Left ventricle myocardium inferior (tissue), 1 donor: ENCODE data around the gene PSMA1. TPM values are rescaled to one million over a fixed set of nuclear protein-coding genes. Genes with fewer than 3 reads are reported as not detected.
"Not testable (repeated sequence)": the region's sequence is repeated elsewhere in the genome, so short reads cannot be mapped to it uniquely, and the experiment has no call there.

ENCODE experiments used
- DNase-seq: peaks from one replicate; pipeline ENCODE4 v3.0.0-alpha.2; 2020
- H3K27ac ChIP-seq: fragments of 200-600 bp; replicated peaks from 2 replicates; pipeline ENCODE4 v1.8.0; 2021
- H3K27me3 ChIP-seq: fragments of 200-600 bp; 2 replicates; pipeline ENCODE4 v1.8.0; 2021; ENCODE audit warnings: low read depth
- H3K36me3 ChIP-seq: fragments of 200-600 bp; 2 replicates; pipeline ENCODE4 v1.8.0; 2021
- H3K4me1 ChIP-seq: fragments of 200-600 bp; 2 replicates; pipeline ENCODE4 v1.8.0; 2021
- H3K4me3 ChIP-seq: fragments of 200-600 bp; 2 replicates; pipeline ENCODE4 v1.8.0; 2021; ENCODE audit warnings: mild to moderate bottlenecking, moderate library complexity
- H3K9me3 ChIP-seq: fragments of 200-600 bp; replicated peaks from 2 replicates; pipeline ENCODE4 v1.8.0; 2021
- intact Hi-C: fragments of 100-400 bp; cut with micrococcal nuclease; formaldehyde crosslinking; loops from one replicate; pipeline ENCODE4 v1.11.0; 2022
- long read RNA-seq: library from polyadenylated mRNA; unstranded; transcript quantifications from one replicate; pipeline ENCODE4 v2.0.0, GENCODE V29; 2021
- total RNA-seq: library from RNA; stranded (reverse); fragmentation: NEBNext Ultra II Directional; extraction: Animal tissue kit (Norgen Biotek cat#: 25700); gene quantifications from one replicate; pipeline ENCODE4 v1.2.1, GENCODE V29; 2021
- TF ChIP-seq, protein P1 (sequence below): fragments of 200-600 bp; IDR thresholded peaks from 2 replicates; pipeline ENCODE4 v1.8.0; 2021; ENCODE audit warnings: antibody characterized with exemption, mild to moderate bottlenecking, borderline replicate concordance
- donor health status: DM: no; HTN: yes; CAD: no; lungs with severe emphysema.

The PSMA1 gene
- total RNA-seq: 128 TPM
- long read RNA-seq, transcript PSMA1-201 (10 exons, 1,505 nt): major isoform, 112 of 136 reads
- long read RNA-seq, transcript PSMA1-209 (10 exons, 1,527 nt): minor isoform, 6 of 136 reads
- long read RNA-seq, partial matches to known transcripts: 4 of 136 reads
- long read RNA-seq, other reads (novel, unspliced or antisense): 13 of 136 reads

DNA sequence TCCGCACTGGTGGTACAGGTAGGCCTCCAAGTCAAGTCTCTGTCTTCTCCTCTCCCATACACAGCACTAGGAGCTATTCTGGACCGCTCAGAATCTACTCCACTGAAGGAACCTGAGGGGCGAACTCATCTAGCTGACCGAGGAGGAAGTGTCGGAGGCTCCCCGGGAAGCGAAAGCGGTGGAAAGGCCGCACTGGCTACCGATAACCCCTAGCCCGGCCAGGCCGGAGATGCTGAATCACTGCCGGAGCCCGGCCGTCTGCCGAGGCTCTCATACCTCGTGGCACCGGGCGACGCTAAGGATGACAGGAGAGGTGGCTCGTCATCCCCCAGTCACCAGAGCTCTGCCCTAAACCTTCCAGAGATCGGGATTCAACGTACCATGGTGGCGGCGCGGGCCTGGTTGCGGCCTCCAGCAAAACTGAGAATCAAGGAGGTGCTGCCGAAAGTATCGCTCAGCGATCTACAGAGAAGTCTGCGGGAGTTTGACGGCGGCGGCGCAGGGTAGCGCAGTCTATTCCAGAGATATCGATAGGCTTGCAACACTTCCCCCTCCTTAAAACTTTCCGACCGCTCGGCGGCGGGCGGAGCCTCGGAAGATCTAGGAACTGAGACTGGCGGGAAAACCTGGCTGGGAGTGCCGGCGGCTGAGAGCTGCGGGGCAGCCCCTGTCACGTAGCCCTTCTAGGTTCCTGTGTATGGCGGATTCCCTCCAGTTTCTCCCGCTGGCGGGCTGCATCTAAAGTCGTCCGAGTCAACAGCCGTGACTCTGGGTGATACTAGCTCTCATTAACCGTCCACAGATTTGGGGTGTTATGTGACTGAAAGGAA, at the start of gene PSMA1:
Gene PSMA1, minus strand, starts transcription at position 470 of the 830 bp plus-strand sequence. Its CDS starts 87 bp downstream, at position 383.
- Histone ChIP-seq H3K27me3 (no peaks in the 10 kb centered on the region), H3K9me3 (no peaks in the 10 kb centered on the region), H3K4me3 (peak within 1 kb of the TSS; percentile 88), H3K36me3 (peaks cover 31% of the 10 kb centered on the region), H3K4me1 (peaks cover 38% of the 10 kb centered on the region), H3K27ac (peak within 1 kb of the TSS; percentile 92)
- TF ChIP-seq, protein P1, sequence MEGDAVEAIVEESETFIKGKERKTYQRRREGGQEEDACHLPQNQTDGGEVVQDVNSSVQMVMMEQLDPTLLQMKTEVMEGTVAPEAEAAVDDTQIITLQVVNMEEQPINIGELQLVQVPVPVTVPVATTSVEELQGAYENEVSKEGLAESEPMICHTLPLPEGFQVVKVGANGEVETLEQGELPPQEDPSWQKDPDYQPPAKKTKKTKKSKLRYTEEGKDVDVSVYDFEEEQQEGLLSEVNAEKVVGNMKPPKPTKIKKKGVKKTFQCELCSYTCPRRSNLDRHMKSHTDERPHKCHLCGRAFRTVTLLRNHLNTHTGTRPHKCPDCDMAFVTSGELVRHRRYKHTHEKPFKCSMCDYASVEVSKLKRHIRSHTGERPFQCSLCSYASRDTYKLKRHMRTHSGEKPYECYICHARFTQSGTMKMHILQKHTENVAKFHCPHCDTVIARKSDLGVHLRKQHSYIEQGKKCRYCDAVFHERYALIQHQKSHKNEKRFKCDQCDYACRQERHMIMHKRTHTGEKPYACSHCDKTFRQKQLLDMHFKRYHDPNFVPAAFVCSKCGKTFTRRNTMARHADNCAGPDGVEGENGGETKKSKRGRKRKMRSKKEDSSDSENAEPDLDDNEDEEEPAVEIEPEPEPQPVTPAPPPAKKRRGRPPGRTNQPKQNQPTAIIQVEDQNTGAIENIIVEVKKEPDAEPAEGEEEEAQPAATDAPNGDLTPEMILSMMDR: peak; percentile 70
- DNase-seq: peak; percentile 95
- intact Hi-C loops: no loop called here

DNA sequence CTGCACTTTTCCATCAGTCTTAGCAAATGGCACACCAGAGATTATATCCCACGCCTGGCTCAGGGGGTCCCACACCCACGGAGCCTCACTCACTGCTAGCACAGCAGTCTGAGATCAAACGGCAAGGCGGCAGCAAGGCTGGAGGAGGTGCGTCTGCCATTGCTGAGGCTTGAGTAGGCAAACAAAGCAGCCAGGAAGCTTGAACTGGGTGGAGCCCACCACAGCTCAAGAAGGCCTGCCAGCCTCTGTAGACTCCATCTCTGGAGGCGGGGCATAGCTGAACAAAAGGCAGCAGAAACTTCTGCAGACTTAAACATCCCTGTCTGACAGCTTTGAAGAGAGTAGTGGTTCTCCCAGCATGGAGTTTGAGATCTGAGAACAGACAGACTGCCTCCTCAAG, 49.3 kb upstream of the PSMA1 start:
- DNase-seq, H3K27ac ChIP-seq, intact Hi-C loops, H3K9me3 ChIP-seq, H3K4me1 ChIP-seq, H3K36me3 ChIP-seq, H3K27me3 ChIP-seq, H3K4me3 ChIP-seq: not testable (repeated sequence)

GRCh38 chr11:14567064-14567651, 47.0 kb upstream of the PSMA1 start:
- no peak for DNase-seq
- Histone ChIP-seq H3K36me3 (no peaks in the 10 kb centered on the region), H3K27ac (no peak overlapping the region), H3K9me3 (no peaks in the 10 kb centered on the region), H3K27me3 (no peaks in the 10 kb centered on the region), H3K4me1 (no peaks in the 10 kb centered on the region), H3K4me3 (no peak overlapping the region)
- intact Hi-C loops: no loop called here
- TF ChIP-seq, protein P1: no peak

- H3K36me3 ChIP-seq: no peaks in the 10 kb centered on the region
- TF ChIP-seq, protein P1: no peak
- intact Hi-C loops: no loop called here
- DNase-seq: no peak
- no peaks in the 10 kb centered on the region for H3K27me3 ChIP-seq
- no peaks in the 10 kb centered on the region for H3K4me1 ChIP-seq
- H3K27ac ChIP-seq: no peak overlapping the region
- no peak overlapping the region for H3K4me3 ChIP-seq
- no peaks in the 10 kb centered on the region for H3K9me3 ChIP-seq
Measured at GRCh38 chr11:14566331-14567063, 46.3 kb upstream of the PSMA1 start.

- no peak overlapping the region for H3K27ac ChIP-seq
- intact Hi-C loops: no loop called here
- TF ChIP-seq, protein P1: no peak
- H3K36me3 ChIP-seq: no peaks in the 10 kb centered on the region
- DNase-seq: no peak
- H3K9me3 ChIP-seq: no peaks in the 10 kb centered on the region
- H3K4me1 ChIP-seq: no peaks in the 10 kb centered on the region
- H3K27me3 ChIP-seq: no peaks in the 10 kb centered on the region
- H3K4me3 ChIP-seq: no peak overlapping the region
Measured at GRCh38 chr11:14565845-14566244, 45.7 kb upstream of the PSMA1 start.
